WTC11 (cell line): ENCODE data around the gene TCEAL9.

Experiments
- ATF2 ChIP-seq: sonication (generic); formaldehyde crosslinking; IDR thresholded peaks from 2 replicates; pipeline ENCODE4 v1.8.1; 2022; ENCODE audit warnings: low read depth, missing genetic modification reagents, borderline replicate concordance
- CBFB ChIP-seq: sonication (generic); formaldehyde crosslinking; IDR thresholded peaks from 2 replicates; pipeline ENCODE4 v1.8.1; 2022; ENCODE audit warnings: mild to moderate bottlenecking, low read depth, missing genetic modification reagents
- ESRRA ChIP-seq: sonication (generic); formaldehyde crosslinking; IDR thresholded peaks from 2 replicates; pipeline ENCODE4 v1.8.1; 2022; ENCODE audit warnings: mild to moderate bottlenecking, missing genetic modification reagents, borderline replicate concordance
- HMGXB4 ChIP-seq: sonication (generic); formaldehyde crosslinking; IDR thresholded peaks from 2 replicates; pipeline ENCODE4 v1.8.1; 2023; ENCODE audit warnings: mild to moderate bottlenecking, moderate library complexity, missing genetic modification reagents
- JUN ChIP-seq: sonication (generic); formaldehyde crosslinking; IDR thresholded peaks from 2 replicates; pipeline ENCODE4 v1.8.0; 2023; ENCODE audit warnings: mild to moderate bottlenecking, missing genetic modification reagents
- NFYB ChIP-seq: sonication (generic); formaldehyde crosslinking; conservative IDR thresholded peaks from 2 replicates; pipeline ENCODE4 v1.8.0; 2022; ENCODE audit warnings: low read depth, missing genetic modification reagents
- NR2C2 ChIP-seq: sonication (generic); formaldehyde crosslinking; IDR thresholded peaks from 2 replicates; pipeline ENCODE4 v1.8.0; 2022; ENCODE audit warnings: mild to moderate bottlenecking, missing genetic modification reagents
- SMAD3 ChIP-seq: sonication (generic); formaldehyde crosslinking; IDR thresholded peaks from 2 replicates; pipeline ENCODE4 v1.8.0; 2022; ENCODE audit warnings: missing genetic modification reagents, mild to moderate bottlenecking, borderline replicate concordance
- USF2 ChIP-seq: sonication (generic); formaldehyde crosslinking; IDR thresholded peaks from 2 replicates; pipeline ENCODE4 v1.8.1; 2023; ENCODE audit warnings: mild to moderate bottlenecking, missing genetic modification reagents, moderate library complexity
- ZBTB21 ChIP-seq: sonication (generic); formaldehyde crosslinking; IDR thresholded peaks from 2 replicates; pipeline ENCODE4 v1.8.1; 2023; ENCODE audit warnings: mild to moderate bottlenecking, missing genetic modification reagents, borderline replicate concordance
- TF ChIP-seq, protein P1 (sequence below): fragments of 200-600 bp; IDR thresholded peaks from 2 replicates; pipeline ENCODE4 v1.8.0; 2022; ENCODE audit warnings: antibody characterized with exemption
- TF ChIP-seq, protein P2 (sequence below): sonication (generic); formaldehyde crosslinking; IDR thresholded peaks from 2 replicates; pipeline ENCODE4 v1.8.0; 2022; ENCODE audit warnings: missing genetic modification reagents
- TF ChIP-seq, protein P3 (sequence below): sonication (generic); formaldehyde crosslinking; IDR thresholded peaks from 2 replicates; pipeline ENCODE4 v1.8.0; 2022; ENCODE audit warnings: mild to moderate bottlenecking, missing genetic modification reagents

DNA sequence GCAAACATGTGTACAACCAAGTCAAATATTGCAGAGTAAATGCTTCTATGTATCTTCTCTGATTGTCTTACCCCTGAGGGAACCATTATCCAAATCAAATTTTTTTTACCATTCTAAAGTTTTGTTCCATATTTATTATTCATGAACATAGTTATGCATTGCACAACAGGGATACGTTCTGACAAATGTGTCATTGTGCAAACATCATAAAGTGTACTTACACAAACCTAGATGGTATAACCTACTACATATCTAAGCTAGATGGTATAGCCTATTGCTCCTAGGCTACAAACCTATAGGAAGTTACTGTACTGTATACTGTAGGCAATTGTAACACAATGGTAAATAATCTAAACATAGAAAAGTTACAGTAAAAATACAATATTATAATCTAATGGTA lies 43.4 kb downstream of the TCEAL9 start:
- TF ChIP-seq, protein P1, sequence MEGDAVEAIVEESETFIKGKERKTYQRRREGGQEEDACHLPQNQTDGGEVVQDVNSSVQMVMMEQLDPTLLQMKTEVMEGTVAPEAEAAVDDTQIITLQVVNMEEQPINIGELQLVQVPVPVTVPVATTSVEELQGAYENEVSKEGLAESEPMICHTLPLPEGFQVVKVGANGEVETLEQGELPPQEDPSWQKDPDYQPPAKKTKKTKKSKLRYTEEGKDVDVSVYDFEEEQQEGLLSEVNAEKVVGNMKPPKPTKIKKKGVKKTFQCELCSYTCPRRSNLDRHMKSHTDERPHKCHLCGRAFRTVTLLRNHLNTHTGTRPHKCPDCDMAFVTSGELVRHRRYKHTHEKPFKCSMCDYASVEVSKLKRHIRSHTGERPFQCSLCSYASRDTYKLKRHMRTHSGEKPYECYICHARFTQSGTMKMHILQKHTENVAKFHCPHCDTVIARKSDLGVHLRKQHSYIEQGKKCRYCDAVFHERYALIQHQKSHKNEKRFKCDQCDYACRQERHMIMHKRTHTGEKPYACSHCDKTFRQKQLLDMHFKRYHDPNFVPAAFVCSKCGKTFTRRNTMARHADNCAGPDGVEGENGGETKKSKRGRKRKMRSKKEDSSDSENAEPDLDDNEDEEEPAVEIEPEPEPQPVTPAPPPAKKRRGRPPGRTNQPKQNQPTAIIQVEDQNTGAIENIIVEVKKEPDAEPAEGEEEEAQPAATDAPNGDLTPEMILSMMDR, result no peak
- TF ChIP-seq ATF2 (CRISPR knock-in tag), result no peak
- no peak for TF ChIP-seq CBFB (CRISPR knock-in tag)
- TF ChIP-seq, protein P2, sequence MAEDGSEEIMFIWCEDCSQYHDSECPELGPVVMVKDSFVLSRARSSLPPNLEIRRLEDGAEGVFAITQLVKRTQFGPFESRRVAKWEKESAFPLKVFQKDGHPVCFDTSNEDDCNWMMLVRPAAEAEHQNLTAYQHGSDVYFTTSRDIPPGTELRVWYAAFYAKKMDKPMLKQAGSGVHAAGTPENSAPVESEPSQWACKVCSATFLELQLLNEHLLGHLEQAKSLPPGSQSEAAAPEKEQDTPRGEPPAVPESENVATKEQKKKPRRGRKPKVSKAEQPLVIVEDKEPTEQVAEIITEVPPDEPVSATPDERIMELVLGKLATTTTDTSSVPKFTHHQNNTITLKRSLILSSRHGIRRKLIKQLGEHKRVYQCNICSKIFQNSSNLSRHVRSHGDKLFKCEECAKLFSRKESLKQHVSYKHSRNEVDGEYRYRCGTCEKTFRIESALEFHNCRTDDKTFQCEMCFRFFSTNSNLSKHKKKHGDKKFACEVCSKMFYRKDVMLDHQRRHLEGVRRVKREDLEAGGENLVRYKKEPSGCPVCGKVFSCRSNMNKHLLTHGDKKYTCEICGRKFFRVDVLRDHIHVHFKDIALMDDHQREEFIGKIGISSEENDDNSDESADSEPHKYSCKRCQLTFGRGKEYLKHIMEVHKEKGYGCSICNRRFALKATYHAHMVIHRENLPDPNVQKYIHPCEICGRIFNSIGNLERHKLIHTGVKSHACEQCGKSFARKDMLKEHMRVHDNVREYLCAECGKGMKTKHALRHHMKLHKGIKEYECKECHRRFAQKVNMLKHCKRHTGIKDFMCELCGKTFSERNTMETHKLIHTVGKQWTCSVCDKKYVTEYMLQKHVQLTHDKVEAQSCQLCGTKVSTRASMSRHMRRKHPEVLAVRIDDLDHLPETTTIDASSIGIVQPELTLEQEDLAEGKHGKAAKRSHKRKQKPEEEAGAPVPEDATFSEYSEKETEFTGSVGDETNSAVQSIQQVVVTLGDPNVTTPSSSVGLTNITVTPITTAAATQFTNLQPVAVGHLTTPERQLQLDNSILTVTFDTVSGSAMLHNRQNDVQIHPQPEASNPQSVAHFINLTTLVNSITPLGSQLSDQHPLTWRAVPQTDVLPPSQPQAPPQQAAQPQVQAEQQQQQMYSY, result no peak
- TF ChIP-seq ESRRA (CRISPR knock-in tag), result no peak
- TF ChIP-seq USF2, result no peak
- no peak for TF ChIP-seq NFYB (CRISPR knock-in tag)
- TF ChIP-seq NR2C2 (CRISPR knock-in tag), result no peak
- TF ChIP-seq, protein P3, sequence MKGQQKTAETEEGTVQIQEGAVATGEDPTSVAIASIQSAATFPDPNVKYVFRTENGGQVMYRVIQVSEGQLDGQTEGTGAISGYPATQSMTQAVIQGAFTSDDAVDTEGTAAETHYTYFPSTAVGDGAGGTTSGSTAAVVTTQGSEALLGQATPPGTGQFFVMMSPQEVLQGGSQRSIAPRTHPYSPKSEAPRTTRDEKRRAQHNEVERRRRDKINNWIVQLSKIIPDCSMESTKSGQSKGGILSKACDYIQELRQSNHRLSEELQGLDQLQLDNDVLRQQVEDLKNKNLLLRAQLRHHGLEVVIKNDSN, result no peak
- TF ChIP-seq SMAD3 (CRISPR knock-in tag), result no peak
- TF ChIP-seq HMGXB4 (CRISPR knock-in tag), result no peak
- no peak for TF ChIP-seq ZBTB21 (CRISPR knock-in tag)
- no peak for TF ChIP-seq JUN (CRISPR knock-in tag)
